ENCODE data around the gene TTC27. TPM values are rescaled to one million over a fixed set of nuclear protein-coding genes. Genes with fewer than 3 reads are reported as not detected.

The TTC27 gene
- total and polyA plus RNA-seq, 2 of the 13 experiments (the other 11 are each of a cell fraction or from before 2014, with no cell fraction given): 26.7 to 44.7 TPM

- TF ChIP-seq ZZZ3 (CRISPR knock-in tag; IDR thresholded peaks at IDR 0.05; ENCODE audit: borderline replicate concordance) (no peak), MAFK (conservative IDR thresholded peaks at IDR 0.05 in 1 of 2, IDR thresholded peaks at IDR 0.05 in 1 of 2; ENCODE audit: low read length in 2 of 2) (peak; percentile 49 to 51; a peak in 3 of 4 replicates), GPBP1L1 (CRISPR knock-in tag; IDR thresholded peaks at IDR 0.05) (no peak), ZBTB40 (IDR thresholded peaks at IDR 0.05) (no peak), ZBTB40 (CRISPR knock-in tag; IDR thresholded peaks at IDR 0.05) (no peak), ERF (CRISPR knock-in tag; IDR thresholded peaks at IDR 0.05) (no peak), ZNF883 (CRISPR knock-in tag; IDR thresholded peaks at IDR 0.05; ENCODE audit: not compliant biosample characterization) (no peak), HNF4A (CRISPR knock-in tag; IDR thresholded peaks at IDR 0.05) (peak; percentile 47)
These were observed 5.1 kb upstream of the TTC27 start (continued) for GRCh38 chr2:32622570-32623310.

Measured in HepG2 (cell line).